NOMO-1 treated with DMSO at 0.1 percent for 48 hours (cell line): ENCODE data around the gene KIF1B.
A peak's percentile ranks its signal among the peaks of the same experiment; 100 is the strongest.
"Not testable (repeated sequence)": the region's sequence is repeated elsewhere in the genome, so short reads cannot be mapped to it uniquely, and the experiment has no call there.

Experiments used
- DNase-seq: peaks from one replicate; lab custom pipeline; 2025; ENCODE audit not compliant: unreplicated experiment; lab: John Stamatoyannopoulos, UW

Gene KIF1B

DNA sequence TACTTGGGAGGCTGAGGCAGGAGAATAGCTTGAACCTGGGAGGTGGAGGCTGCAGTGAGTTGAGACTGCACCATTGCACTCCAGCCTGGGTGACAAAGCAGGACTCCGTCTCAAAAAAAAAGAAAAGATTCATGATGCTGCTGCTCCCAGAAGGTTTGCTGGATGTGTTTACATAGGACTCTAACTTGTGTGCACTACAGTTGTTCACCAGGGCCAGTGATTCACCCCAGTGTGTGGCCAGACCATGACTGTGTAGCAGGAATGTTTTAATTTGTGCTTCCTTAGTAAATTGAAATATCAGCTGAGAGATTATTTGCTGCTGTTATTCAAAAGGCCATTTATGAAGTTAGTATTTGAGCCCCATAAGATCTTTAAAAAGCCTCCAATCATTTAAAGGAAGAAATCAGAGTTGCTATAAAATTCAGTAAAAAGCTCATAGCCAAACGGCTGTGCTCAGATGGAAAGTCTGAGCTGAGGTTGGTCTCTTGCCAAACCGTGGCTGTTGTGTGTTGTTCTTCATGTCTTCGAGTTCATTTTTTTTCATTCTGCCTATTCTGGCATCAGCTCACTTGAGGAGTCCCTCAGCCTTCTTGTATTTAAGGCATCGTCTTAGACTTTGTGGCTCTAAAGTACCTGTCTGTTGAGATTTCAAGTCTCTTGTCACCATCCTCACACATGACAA, 170.4 kb downstream of the KIF1B start:
- DNase-seq, result no peak

DNA sequence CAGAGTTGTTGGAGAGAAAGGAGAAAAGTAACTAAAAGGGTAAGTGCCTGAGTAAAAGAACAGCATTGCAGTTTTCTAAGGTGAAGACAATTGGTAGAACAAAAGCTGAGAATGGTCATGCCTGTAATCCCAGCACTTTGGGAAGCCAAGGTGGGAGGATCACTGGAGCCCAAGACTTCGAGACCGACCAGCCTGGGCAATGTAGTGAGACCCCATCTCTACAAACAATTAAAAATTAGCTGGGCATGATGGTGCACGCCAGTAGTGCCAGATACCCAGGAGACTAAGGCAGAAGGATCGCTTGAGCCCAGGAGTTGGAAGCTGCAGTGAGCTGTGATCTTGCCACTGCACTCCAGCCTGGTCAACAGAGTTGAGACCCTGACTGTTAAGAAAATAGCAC, 173.3 kb downstream of the KIF1B start:
- no peak for DNase-seq

DNA sequence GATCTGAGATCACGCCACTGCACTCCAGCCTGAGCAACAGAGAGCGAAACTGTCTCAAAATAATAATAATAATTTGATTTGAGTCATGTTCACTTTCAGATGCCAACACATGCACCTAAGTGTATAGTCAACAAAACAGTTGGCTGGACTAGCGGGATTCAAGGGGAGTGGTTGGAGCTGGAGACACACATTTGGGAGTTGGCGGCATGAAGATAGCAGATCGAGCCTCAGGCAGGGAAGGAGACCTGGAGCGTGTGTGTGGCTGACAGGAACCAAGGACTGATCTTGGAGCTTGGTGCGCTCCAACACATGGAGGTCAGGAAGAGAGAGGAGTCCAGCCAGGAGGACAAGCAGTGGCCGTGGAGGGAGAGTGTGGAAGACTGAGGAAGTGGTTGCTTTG, 173.8 kb downstream of the KIF1B start:
- DNase-seq, result no peak

DNA sequence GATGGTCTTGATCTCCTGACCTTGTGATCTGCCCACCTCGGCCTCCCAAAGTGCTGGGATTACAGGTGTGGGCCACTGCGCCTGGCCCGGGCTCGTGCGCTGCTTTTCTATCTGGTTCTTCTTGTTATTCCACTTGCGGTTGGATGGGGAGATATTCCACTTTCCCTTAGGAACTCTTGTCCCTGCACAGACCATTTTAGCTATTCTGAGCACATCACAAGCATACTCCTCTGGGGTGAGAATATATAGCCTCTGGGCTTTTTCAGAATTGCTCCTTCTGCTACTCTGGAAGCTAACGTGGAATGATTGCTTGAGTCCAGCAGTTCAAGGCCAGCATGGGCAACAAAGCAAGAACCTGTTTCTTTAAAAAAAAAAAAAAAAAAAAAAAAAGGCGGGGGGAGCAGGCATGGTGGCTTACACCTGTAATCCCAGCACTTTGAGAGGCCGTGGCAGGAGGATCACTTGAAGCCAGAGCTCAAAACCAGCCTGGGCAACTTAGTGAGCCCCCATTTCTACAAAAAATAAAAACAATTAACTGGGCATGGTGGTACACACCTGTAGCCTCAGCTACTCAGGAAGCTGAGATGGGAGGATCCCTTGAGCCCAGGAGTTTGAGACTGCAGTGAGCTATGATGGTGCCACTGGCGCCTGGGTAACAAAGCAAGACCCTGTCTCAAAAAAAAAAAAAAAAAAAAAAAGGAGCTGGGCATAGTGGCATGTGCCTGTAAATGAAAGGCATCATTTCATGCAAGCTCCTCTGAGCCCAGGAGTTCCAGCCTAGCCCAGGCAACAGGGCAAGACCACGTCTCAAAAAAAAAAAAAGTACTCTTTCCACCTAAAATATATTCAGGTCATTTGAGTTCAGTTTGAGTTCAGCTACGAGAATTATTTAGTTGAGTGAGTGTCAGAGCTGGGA, 176.6 kb downstream of the KIF1B start:
- DNase-seq, result no peak

DNA sequence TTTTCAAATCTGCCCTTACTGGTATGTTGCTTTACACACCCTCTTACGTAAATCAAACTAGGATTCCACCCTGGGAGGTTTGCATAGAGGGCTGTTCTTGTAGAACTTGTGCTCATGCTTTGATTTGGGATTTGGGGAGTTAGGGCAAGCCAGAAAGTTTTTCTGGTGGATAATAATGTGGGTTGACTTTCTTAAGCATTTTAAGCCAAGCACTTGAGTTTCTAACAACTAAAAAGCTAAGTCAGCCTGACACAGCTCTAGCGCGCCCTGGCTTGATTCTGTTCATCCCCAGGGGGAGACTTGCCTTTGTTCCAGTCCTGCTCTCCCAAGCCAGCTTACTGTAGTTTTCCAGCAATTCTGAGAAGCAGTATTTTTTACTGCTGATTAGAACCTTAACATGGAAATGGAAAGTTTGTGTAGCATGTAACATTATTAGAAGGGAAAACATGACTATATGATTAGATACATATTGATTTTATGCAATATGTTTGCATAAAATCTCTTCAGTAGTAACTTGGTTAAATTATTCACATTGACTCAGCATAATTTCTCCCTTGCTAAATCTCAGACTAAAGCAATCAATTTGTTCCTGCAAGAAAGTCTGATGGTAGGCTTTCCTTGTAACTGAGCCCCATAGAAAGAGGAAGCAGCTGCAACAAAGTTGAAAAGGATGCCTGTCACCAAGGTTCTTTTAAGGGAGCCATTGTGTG, 177.5 kb downstream of the KIF1B start:
- peak; percentile 97 for DNase-seq

DNA sequence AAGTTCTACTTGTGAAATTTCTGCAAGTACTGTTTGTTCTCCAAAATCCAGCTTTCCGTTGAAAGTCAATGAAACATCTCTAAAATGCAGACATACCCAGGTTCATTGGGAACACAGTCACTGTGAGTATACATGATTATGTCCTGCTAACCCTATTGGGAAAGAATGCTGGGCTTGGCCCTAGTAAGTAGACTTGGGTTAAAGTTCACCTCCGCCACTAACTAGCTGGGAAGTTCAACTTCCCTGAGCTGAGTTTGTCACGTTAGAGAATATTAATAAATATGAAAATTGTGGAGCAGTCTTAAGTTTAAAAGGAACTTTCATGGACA, 178.0 kb downstream of the KIF1B start:
- DNase-seq, result no peak

DNA sequence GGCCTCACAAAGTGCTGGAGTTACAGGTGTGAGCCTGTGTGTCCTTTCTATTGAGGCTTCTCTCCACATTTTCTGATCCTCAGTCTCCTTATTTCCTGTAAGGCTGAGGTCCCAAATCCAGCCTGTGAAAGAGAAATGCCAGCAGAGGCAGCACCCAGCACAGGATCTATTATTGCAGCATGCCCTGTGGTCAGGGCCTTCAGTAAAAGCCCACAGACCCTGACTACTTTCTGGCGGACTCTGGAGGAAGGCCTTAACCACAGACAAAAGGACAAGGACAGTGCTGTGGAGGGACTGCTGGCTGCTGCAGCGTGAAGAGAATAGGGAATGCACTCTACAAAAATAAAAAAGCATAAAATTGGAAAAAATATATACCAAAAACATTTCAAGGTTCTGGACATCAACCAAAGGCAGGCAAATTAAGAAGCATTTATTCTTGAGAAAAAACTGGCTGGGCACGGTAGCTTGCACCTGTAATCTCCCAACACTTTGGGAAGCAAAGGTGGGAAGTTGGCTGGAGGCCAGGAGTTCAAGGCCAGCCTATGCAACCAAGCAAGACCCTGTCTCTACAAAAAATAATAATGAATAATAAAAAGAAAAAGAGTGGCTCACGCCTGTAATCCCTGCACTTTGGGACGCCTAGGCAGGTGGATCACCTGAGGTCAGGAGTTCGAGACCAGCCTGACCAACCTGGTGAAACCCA, 179.1 kb downstream of the KIF1B start:
- DNase-seq, result no peak

DNA sequence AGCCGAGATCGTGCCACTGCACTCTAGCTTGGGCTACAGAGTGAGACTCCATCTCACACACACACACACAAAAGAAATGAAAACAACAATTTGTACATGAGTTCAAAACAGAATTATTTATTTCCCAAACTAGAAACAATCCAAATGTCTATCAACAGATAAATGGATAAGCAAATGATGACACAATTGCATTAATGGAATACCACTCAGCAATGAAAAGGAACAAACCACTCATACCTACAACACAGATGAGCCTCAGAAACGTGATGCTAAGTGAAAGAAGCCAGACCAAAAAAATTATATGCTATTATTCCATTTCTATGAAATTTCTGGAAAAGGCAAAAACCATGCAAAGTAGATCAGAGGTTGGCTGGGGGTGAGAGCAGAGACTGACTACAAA, 186.5 kb downstream of the KIF1B start:
- no peak for DNase-seq

DNA sequence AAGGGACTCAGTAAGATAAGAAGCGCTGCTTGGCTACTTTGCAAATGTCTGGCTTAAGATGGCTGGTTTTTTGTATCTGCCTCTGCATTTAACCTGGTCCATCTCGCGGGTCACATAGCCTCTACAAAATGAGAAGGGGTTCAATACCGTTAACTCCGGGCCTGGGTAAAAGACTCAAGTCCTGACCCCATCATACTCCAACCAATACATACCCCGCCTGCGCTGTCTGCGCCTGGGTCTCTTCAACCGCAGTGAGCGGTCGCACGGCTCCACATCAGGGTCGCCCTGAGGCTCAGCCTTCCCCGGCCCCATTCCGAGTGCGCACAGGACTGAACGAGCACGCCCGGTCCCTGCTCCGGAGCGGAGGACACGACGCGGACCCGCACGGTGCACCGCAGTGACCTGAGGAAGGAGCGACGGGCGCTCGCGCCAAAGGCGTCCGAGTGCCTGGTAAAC, 187.9 kb downstream of the KIF1B start:
- DNase-seq, result no peak

DNA sequence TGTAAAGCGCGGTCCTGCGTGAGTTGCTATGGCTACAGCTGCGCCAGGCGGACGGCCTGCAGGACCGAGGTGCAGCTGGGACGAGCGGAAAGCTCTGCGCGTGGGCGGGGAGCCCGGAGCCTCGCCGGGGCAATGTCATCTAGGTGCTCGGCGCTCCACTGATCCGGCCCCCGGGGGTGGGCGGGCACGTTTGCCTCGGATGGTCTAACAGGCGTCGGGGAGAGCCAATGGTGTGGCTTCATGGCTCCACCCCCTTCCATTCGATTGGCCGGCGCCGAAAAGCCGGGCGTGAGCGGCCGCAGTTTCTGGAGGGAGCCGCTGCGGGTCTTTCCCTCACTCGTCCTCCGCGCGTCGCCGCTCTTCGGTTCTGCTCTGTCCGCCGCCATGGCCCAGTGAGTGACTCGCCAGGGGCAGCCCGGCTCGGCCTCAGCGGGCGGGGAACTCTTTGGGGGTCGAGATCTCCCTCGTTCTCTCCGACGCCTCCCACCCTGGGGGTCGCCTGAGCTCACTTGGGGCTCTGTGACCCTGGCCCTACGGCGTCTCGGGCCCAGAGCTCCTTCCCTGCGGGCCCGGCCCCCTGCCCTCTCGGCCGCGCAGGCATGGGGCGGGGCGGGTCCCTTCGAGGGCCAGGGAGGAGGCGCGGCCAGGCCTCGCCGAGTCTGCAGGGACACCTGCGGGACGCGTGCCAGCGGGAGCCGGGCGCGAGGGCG, 188.5 kb downstream of the KIF1B start, which contains the start of gene PGD:
PGD (plus strand) TSS at position 331 of the 710 bp plus-strand sequence; CDS start at position 385, 54 bp downstream.
- peak; percentile 98 for DNase-seq

DNA sequence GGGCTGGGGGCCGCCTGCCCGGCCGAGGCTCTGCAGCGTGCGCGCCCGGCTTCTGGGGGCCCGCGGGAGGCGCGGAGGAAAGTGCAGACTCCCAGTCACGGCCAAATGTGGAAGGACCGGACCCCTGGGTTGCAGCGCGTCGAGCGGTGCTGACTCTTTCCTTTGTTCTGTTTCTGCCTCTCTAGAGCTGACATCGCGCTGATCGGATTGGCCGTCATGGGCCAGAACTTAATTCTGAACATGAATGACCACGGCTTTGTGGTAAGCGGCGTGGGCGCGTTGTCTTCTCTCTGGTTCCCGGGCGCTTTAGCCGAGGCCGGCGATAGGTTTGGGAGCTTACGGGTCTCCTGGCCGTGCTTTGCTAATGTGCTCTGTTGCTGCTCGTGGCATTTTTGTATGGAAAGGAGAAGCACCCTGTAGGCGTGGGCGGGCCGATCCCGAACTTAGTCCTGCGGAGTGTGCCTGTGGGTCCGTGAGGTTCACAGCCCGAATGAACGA, 189.1 kb downstream of the KIF1B start:
- no peak for DNase-seq

DNA sequence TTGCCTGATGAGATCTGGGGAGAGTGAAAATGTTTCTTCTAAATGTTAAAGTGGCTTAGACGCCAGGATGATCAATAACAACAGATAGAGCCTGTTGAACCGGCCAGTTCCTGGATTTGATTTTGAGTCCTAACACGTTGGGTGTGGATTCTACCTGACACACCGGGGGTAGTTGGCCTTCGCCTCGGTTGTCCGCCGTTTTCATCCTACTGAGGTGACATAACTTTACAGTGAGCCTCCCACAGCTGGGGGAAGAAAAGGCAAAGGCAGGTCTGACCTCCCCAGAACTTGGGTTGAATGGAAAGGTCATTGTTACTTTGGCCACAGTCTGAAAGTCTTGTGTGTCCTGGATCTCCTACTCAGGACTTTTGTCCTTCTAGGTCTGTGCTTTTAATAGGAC, 189.6 kb downstream of the KIF1B start:
- no peak for DNase-seq

DNA sequence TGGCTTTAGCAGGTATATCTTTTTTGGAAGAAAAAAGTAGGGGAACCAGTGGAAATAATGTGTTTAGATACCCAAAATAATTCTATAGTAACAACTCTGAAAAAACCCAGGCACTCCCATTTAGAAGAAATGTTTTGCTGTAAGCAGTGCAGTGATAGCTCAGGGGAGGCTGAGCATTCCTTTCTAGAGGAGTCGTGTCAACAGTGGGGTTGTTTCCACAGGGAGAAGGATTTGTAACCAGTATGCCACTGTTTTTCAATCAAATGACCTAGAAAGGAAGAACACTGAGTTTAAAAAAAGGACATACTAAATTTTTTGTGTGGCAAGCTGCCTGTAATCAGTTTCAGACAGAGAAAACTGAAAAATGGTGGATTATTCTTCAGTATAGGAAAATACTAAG, 190.9 kb downstream of the KIF1B start:
- DNase-seq, result no peak

DNA sequence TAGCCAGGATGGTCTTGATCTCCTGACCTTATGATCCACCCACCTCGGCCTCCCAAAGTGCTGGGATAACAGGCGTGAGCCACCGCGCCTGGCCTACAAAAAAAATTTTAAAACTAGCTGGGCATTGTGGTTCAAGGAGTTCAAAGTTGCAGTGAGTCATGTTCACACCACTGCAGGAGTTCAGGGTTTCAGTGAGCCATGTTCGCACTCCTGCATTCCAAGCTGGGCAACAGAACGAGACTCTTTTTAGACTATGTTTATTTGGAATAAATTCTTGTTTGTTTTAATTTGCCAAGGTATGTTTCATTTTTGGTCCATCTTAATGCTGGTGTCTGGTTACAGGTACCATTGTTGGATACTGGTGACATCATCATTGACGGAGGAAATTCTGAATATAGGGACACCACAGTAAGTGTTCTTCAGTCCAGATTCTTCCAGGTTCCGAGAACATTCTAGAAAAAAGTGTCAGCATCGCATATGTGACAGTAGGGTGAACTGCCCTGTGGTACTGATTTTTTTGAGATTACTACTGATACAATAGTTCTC, 192.4 kb downstream of the KIF1B start:
- no peak for DNase-seq

DNA sequence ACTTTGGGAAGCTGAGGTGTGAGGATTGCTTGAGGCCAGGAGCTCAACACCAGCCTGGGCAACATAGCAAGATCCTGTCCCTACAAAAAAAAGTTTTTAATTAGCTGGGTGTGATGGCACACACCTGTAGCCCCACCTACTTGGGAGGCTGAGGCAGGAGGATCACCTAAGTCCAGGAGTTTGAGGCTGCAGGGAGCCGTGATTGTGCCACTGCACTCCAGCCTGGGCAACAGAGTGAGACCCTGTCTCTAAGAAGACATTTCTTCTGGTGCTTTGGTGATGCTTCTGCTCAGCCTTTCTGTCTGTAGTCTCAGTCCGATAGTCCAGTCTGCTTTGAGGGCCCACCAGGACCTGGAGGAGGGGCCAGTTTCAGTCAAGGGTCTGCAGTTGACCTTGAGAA, 196.8 kb downstream of the KIF1B start:
- no peak for DNase-seq

DNA sequence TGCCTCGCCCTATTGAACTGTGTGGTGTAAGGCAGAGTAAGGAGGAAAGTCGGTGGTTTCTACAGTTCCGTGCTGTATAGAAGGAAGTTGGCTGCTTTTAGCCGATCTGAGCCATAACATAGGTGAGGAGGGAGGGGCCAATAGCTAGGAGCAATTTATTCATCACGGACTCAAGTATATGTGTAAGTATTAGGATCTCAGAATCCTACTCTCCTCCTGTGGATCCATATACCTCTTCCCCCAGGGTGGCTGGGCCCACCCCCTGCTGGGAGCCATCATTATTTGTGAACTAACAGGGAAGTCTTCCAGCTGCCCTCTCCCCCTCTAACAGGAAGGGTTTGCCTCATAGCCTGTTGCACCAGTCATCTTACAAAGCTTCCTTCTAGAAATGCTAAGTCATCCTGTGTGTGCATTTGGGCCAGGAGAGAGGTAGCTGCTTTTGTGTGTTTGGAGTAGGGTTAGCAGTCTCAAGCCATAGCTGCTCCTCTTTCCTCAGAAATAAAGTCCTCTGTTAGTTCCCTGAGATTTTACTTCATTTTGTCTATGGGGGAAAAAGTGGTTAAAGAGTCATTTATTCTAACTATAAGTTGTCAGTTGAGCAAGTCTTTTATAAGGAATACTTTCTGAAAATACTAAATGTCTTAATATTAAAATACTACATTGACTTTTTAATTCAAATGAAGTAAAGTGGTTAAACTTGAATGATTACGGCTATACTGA, 205.0 kb downstream of the KIF1B start:
- peak; percentile 97 for DNase-seq

DNA sequence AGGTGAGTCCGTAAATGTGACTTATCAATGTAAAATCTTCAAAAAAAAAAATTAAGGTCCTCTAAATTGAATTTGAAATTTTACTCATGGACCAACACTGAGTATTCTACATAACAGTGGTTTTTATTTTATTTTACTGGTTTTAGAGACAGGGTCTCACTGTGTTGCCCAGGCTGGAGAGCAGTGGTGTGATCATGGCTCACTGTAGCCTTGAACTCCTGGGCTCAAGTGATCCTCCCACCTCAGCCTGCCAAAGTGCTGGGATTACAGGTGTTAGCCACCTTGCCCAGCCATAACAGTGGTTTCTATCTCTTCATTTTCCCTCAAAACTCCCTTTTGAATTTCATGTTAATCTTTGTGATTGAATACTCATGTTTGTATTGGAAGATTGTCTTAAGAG, 205.6 kb downstream of the KIF1B start:
- DNase-seq, result not testable (repeated sequence)

DNA sequence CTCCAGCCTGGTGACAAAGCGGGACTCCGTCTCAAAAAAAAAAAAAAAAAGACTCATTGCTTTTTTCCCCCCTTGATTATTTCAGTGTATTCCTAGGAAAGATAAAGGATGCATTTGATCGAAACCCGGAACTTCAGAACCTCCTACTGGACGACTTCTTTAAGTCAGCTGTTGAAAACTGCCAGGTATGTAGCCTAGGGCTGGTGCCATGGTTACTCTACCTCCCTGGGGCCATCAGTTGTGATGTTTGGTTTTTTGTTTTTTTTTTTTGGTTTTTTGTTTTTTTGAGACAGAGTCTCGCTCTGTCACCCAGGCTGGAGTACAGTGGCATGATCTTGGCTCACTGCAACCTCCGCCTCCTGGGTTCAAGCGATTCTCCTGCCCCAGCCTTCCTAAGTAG, 208.4 kb downstream of the KIF1B start:
- not testable (repeated sequence) for DNase-seq

DNA sequence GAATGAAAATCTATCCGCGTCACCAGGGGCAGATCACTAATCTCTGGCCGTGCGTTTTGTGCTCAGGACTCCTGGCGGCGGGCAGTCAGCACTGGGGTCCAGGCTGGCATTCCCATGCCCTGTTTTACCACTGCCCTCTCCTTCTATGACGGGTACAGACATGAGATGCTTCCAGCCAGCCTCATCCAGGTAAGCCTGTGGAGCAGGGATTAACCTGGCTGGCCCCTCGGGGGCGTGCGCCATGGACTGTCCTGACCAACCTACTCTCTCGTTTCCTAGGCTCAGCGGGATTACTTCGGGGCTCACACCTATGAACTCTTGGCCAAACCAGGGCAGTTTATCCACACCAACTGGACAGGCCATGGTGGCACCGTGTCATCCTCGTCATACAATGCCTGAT, 209.0 kb downstream of the KIF1B start:
- no peak for DNase-seq
